ENCODE data around the gene DIPK1C. TPM values are rescaled to one million over a fixed set of nuclear protein-coding genes. Genes with fewer than 3 reads are reported as not detected.

The DIPK1C gene
- total RNA-seq, 1 experiment from 2014 or later, result not detected

GRCh38 chr18:74427442-74428112 lies 29.5 kb downstream of the DIPK1C start (continued):
- TF ChIP-seq FOXK1 (CRISPR knock-in tag; IDR thresholded peaks at IDR 0.05), result no peak
- TF ChIP-seq, protein P1, sequence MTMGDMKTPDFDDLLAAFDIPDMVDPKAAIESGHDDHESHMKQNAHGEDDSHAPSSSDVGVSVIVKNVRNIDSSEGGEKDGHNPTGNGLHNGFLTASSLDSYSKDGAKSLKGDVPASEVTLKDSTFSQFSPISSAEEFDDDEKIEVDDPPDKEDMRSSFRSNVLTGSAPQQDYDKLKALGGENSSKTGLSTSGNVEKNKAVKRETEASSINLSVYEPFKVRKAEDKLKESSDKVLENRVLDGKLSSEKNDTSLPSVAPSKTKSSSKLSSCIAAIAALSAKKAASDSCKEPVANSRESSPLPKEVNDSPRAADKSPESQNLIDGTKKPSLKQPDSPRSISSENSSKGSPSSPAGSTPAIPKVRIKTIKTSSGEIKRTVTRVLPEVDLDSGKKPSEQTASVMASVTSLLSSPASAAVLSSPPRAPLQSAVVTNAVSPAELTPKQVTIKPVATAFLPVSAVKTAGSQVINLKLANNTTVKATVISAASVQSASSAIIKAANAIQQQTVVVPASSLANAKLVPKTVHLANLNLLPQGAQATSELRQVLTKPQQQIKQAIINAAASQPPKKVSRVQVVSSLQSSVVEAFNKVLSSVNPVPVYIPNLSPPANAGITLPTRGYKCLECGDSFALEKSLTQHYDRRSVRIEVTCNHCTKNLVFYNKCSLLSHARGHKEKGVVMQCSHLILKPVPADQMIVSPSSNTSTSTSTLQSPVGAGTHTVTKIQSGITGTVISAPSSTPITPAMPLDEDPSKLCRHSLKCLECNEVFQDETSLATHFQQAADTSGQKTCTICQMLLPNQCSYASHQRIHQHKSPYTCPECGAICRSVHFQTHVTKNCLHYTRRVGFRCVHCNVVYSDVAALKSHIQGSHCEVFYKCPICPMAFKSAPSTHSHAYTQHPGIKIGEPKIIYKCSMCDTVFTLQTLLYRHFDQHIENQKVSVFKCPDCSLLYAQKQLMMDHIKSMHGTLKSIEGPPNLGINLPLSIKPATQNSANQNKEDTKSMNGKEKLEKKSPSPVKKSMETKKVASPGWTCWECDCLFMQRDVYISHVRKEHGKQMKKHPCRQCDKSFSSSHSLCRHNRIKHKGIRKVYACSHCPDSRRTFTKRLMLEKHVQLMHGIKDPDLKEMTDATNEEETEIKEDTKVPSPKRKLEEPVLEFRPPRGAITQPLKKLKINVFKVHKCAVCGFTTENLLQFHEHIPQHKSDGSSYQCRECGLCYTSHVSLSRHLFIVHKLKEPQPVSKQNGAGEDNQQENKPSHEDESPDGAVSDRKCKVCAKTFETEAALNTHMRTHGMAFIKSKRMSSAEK (CRISPR knock-in tag; IDR thresholded peaks at IDR 0.05; ENCODE audit: borderline replicate concordance), result no peak
- no peak for TF ChIP-seq MYBL2 (CRISPR knock-in tag; IDR thresholded peaks at IDR 0.05)
- TF ChIP-seq USF2 (CRISPR knock-in tag; IDR thresholded peaks at IDR 0.05), result no peak
- no peak for TF ChIP-seq ZNF232 (CRISPR knock-in tag; IDR thresholded peaks at IDR 0.05)
- no peak for TF ChIP-seq ZNF317 (CRISPR knock-in tag; IDR thresholded peaks at IDR 0.05; ENCODE audit: borderline replicate concordance, low read depth)
- no peak for TF ChIP-seq ATF1 (CRISPR knock-in tag; IDR thresholded peaks at IDR 0.05)
- no peak for TF ChIP-seq TEAD1 (CRISPR knock-in tag; IDR thresholded peaks at IDR 0.05)
- TF ChIP-seq NR3C1 (CRISPR knock-in tag; conservative IDR thresholded peaks at IDR 0.05; ENCODE audit: low read depth), result no peak

DNA sequence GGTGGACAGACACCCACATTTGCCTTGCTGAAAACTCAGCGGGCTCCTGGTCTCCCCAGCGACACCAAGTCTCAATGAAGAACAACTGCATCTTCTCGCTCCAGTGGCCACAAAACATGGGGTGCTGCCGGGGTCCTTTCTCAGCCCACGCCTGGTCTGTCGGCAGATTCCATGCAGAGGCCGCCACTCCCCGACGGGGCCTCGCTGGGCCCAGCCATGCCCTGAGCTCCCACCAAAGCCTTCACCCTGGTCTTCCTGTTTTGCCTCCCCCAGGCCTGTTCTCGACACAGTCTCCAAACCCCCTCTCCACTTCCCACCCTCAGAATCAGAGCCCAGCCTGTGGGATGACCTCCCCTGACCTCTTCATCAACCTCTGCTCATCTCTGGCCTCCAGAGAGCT lies 31.2 kb downstream of the DIPK1C start:
- DNase-seq (ENCODE audit: low spot score), result no peak
- Mint-ChIP-seq H3K27ac (no peak overlapping the region), H3K4me1 (peaks cover 8% of the 10 kb centered on the region; the same call in 1 of the 2 replicates), H3K27me3 (ENCODE audit: low read depth) (no peaks in the 10 kb centered on the region; the same call in none of the 2 replicates), H3K4me3 (no peak overlapping the region), H3K36me3 (no peaks in the 10 kb centered on the region), H3K9me3 (peaks cover 9% of the 10 kb centered on the region)
- CTCF ChIA-PET, result no interaction called here
- TF ChIP-seq GRHL2 (CRISPR knock-in tag; IDR thresholded peaks at IDR 0.05; ENCODE audit: insufficient replicate concordance, severe bottlenecking), result no peak
- no peak for TF ChIP-seq ELF4 (CRISPR knock-in tag; IDR thresholded peaks at IDR 0.05; ENCODE audit: low read depth)
- TF ChIP-seq E2F5 (CRISPR knock-in tag; IDR thresholded peaks at IDR 0.05), result no peak
- TF ChIP-seq ATF2 (CRISPR knock-in tag; IDR thresholded peaks at IDR 0.05; ENCODE audit: borderline replicate concordance, low read depth), result no peak
- no peak for TF ChIP-seq RORB (CRISPR knock-in tag; IDR thresholded peaks at IDR 0.05)
- TF ChIP-seq, protein P1 (CRISPR knock-in tag; IDR thresholded peaks at IDR 0.05; ENCODE audit: borderline replicate concordance), result no peak
- TF ChIP-seq GTF2I (CRISPR knock-in tag; conservative IDR thresholded peaks at IDR 0.05), result no peak
- TF ChIP-seq MYBL2 (CRISPR knock-in tag; IDR thresholded peaks at IDR 0.05), result no peak
- TF ChIP-seq USF2 (CRISPR knock-in tag; IDR thresholded peaks at IDR 0.05), result no peak
- TF ChIP-seq TEAD1 (CRISPR knock-in tag; IDR thresholded peaks at IDR 0.05), result no peak
- TF ChIP-seq GABPB1 (CRISPR knock-in tag; IDR thresholded peaks at IDR 0.05), result no peak
- TF ChIP-seq EMX1 (CRISPR knock-in tag; IDR thresholded peaks at IDR 0.05), result no peak
- TF ChIP-seq, protein P2, sequence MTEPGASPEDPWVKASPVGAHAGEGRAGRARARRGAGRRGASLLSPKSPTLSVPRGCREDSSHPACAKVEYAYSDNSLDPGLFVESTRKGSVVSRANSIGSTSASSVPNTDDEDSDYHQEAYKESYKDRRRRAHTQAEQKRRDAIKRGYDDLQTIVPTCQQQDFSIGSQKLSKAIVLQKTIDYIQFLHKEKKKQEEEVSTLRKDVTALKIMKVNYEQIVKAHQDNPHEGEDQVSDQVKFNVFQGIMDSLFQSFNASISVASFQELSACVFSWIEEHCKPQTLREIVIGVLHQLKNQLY (CRISPR knock-in tag; IDR thresholded peaks at IDR 0.05), result no peak
- no peak for ATAC-seq
- POLR2A ChIA-PET, result no interaction called here
